ENCODE results near the gene EYS. TPM values are rescaled to one million over a fixed set of nuclear protein-coding genes. Genes with fewer than 3 reads are reported as not detected.

EYS gene
- total and polyA plus RNA-seq, 5 donors from 2014 or later, result 0.03 to 0.09 (median 0.05) TPM; not detected in 1

DNA sequence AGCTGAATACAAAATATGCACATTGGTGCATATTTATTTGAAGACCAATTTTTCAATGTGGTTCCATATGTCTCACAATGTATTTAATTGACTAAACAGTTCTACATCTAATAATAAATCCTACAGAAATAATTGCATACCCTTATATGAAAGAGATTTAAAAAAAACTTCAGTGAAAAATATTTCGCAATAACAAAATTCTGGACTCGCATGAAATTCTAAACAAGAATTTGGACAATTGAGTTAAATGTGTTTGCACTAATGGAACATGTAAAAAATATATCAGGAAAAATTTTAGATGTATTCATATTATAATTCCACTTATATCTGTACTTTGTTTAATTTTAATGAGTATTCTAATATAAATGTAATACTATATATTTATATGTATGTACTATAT, 1003.1 kb downstream of the EYS start:
- Mint-ChIP-seq H3K4me3 (no peak overlapping the region), H3K9me3 (peaks cover 2 to 18% (median 9%) of the 10 kb centered on the region in 7 donors), H3K27ac (no peak overlapping the region), H3K4me1 (no peaks in the 10 kb centered on the region), H3K36me3 (no peaks in the 10 kb centered on the region), H3K27me3 (no peaks in the 10 kb centered on the region)
- Histone ChIP-seq H3K27me3 (ENCODE audit: control insufficient read depth, insufficient read depth, low read length) (no peaks in the 10 kb centered on the region), H3K36me3 (ENCODE audit: control insufficient read depth, insufficient read depth, low read length) (no peaks in the 10 kb centered on the region), H3K4me1 (ENCODE audit: control insufficient read depth, insufficient read depth, low read length, poor library complexity, severe bottlenecking) (no peaks in the 10 kb centered on the region), H3K9me3 (ENCODE audit: control insufficient read depth in 2 of 2, low read length in 2 of 2) (no peaks in the 10 kb centered on the region), H3K4me3 (ENCODE audit: low read depth, low read length) (no peak overlapping the region), H3K27ac (ENCODE audit: insufficient read depth, low read length, poor library complexity, severe bottlenecking) (no peak overlapping the region)
- no peak for ATAC-seq (ENCODE audit: low read depth in 2 of 2)
- no peak for DNase-seq

DNA sequence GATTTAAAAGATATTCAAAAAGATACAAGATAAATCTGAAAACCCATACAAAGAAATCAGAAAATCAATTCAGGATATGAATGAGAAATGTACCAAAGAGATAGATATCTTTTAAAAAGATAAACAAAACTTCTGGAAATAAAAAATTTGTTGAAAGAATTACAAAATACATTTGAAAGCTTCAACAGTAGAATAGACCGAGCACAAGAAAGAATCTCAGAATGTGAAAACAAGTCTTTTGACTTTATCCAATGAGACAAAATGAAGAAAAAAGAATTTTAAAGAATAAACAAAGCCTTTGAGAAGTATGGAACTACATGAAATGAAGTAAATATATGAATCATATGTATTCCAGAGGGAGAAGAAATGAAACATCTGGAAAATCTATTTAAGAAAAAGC, 1011.0 kb downstream of the EYS start:
- no peaks in the 10 kb centered on the region for H3K27me3 Mint-ChIP-seq

DNA sequence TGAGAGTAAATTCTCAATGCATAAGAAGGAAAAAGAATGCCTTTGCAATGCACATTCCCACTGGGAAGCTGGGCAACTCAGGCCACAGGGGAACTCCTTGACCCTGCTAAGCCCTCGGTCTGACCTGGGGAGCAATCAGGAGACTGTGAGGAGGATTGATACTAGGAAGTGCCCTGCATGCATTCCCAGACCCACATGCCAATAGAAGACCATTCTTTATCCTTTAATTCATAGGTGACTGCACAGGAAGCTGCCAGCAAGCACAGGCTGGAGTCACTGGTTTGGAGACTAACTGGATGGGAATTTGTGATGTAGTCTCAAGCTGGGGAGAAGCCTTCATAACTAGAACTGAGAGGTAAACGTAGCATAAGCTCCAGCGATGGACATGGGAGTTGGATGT, 1012.7 kb downstream of the EYS start:
- Histone ChIP-seq H3K27me3 (ENCODE audit: control insufficient read depth, insufficient read depth, low read length) (no peaks in the 10 kb centered on the region), H3K27ac (ENCODE audit: insufficient read depth, low read length, poor library complexity, severe bottlenecking) (no peak overlapping the region), H3K4me1 (ENCODE audit: control insufficient read depth, insufficient read depth, low read length, poor library complexity, severe bottlenecking) (no peaks in the 10 kb centered on the region), H3K4me3 (ENCODE audit: low read depth, low read length) (no peak overlapping the region), H3K36me3 (ENCODE audit: control insufficient read depth, insufficient read depth, low read length) (no peaks in the 10 kb centered on the region), H3K9me3 (ENCODE audit: control insufficient read depth in 2 of 2, low read length in 2 of 2) (peaks cover 0 to 4% of the 10 kb centered on the region in 2 experiments)
- peaks cover 1 to 41% (median 9%) of the 10 kb centered on the region in 7 donors for H3K9me3 Mint-ChIP-seq
- H3K4me3 Mint-ChIP-seq, result no peak overlapping the region
- no peak for DNase-seq
- no peak for ATAC-seq (ENCODE audit: low read depth in 2 of 2)
- no peak overlapping the region for H3K27ac Mint-ChIP-seq
- no peaks in the 10 kb centered on the region for H3K27me3 Mint-ChIP-seq
- no peaks in the 10 kb centered on the region for H3K36me3 Mint-ChIP-seq
- no peaks in the 10 kb centered on the region for H3K4me1 Mint-ChIP-seq

More for the DNA sequence above, 1011.0 kb downstream of the EYS start:
- Mint-ChIP-seq H3K27ac (no peak overlapping the region), H3K4me1 (no peaks in the 10 kb centered on the region), H3K4me3 (no peak overlapping the region), H3K36me3 (no peaks in the 10 kb centered on the region), H3K9me3 (peaks cover 2 to 32% (median 12%) of the 10 kb centered on the region in 7 donors)
- ATAC-seq (ENCODE audit: low read depth in 2 of 2), result no peak
- DNase-seq, result no peak
- Histone ChIP-seq H3K4me1 (ENCODE audit: control insufficient read depth, insufficient read depth, low read length, poor library complexity, severe bottlenecking) (no peaks in the 10 kb centered on the region), H3K27ac (ENCODE audit: insufficient read depth, low read length, poor library complexity, severe bottlenecking) (no peak overlapping the region), H3K4me3 (ENCODE audit: low read depth, low read length) (no peak overlapping the region), H3K27me3 (ENCODE audit: control insufficient read depth, insufficient read depth, low read length) (no peaks in the 10 kb centered on the region), H3K36me3 (ENCODE audit: control insufficient read depth, insufficient read depth, low read length) (no peaks in the 10 kb centered on the region), H3K9me3 (ENCODE audit: control insufficient read depth in 2 of 2, low read length in 2 of 2) (peaks cover 0 to 4% of the 10 kb centered on the region in 2 experiments)

DNA sequence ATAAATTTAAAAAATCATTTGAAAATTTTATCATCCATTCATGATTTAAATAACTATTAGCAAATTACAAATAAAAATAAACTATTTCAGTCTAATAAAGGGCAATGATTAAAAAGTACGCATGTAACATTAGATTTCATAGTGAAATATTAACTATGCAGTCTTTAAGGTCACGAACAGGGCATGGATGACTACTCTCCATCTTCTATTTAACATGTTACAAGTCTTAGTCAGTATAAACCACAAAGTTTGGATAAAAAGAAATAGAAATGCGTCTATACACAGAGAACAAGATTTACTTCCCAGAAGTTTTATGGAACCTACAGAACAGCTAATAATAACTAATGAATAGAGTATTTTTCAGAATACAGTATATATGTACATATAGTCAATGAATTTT, 1016.0 kb downstream of the EYS start:
- no peaks in the 10 kb centered on the region for H3K27me3 Mint-ChIP-seq
- ATAC-seq (ENCODE audit: low read depth in 2 of 2) (no peak), DNase-seq (no peak)
- H3K36me3 Mint-ChIP-seq, result no peaks in the 10 kb centered on the region
- H3K4me3 Mint-ChIP-seq, result no peak overlapping the region
- no peaks in the 10 kb centered on the region for H3K4me1 Mint-ChIP-seq
- Histone ChIP-seq H3K4me1 (ENCODE audit: control insufficient read depth, insufficient read depth, low read length, poor library complexity, severe bottlenecking) (no peaks in the 10 kb centered on the region), H3K27me3 (ENCODE audit: control insufficient read depth, insufficient read depth, low read length) (no peaks in the 10 kb centered on the region), H3K4me3 (ENCODE audit: low read depth, low read length) (no peak overlapping the region), H3K27ac (ENCODE audit: insufficient read depth, low read length, poor library complexity, severe bottlenecking) (no peak overlapping the region), H3K9me3 (ENCODE audit: control insufficient read depth in 2 of 2, low read length in 2 of 2) (peaks cover 0 to 4% of the 10 kb centered on the region in 2 experiments), H3K36me3 (ENCODE audit: control insufficient read depth, insufficient read depth, low read length) (no peaks in the 10 kb centered on the region)
- H3K27ac Mint-ChIP-seq, result no peak overlapping the region
- H3K9me3 Mint-ChIP-seq, result peaks cover 2 to 26% (median 10%) of the 10 kb centered on the region in 7 donors

DNA sequence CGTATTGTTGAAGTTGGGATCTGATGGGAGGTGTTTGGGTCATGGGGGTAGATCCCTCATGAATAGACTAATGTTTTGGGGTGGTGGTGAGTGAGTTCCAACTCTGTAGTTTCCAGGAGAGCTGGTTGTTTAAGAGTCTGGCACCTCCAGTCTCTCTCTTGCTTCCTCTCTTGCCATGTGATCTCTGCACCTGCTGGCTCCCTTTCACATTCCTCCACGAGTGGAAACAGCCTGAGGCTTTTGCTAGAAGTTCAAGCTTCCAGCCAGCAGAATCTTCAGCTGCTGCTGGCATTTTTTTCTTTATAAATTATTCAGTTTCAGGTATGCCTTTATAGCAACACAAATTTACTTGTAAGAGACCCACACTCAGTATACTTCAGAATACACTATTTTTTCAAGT, 1021.6 kb downstream of the EYS start:
- Histone ChIP-seq H3K36me3 (ENCODE audit: control insufficient read depth, insufficient read depth, low read length) (no peaks in the 10 kb centered on the region), H3K4me3 (ENCODE audit: low read depth, low read length) (no peak overlapping the region), H3K27me3 (ENCODE audit: control insufficient read depth, insufficient read depth, low read length) (no peaks in the 10 kb centered on the region), H3K9me3 (ENCODE audit: control insufficient read depth in 2 of 2, low read length in 2 of 2) (peaks cover 3 to 7% of the 10 kb centered on the region in 2 experiments), H3K27ac (ENCODE audit: insufficient read depth, low read length, poor library complexity, severe bottlenecking) (no peak overlapping the region), H3K4me1 (ENCODE audit: control insufficient read depth, insufficient read depth, low read length, poor library complexity, severe bottlenecking) (no peaks in the 10 kb centered on the region)
- H3K4me1 Mint-ChIP-seq, result no peaks in the 10 kb centered on the region
- H3K9me3 Mint-ChIP-seq, result peaks cover 2 to 28% (median 12%) of the 10 kb centered on the region in 7 donors
- no peak for ATAC-seq (ENCODE audit: low read depth in 2 of 2)
- no peak overlapping the region for H3K27ac Mint-ChIP-seq
- H3K4me3 Mint-ChIP-seq, result no peak overlapping the region
- H3K27me3 Mint-ChIP-seq, result no peaks in the 10 kb centered on the region
- no peak for DNase-seq
- H3K36me3 Mint-ChIP-seq, result no peaks in the 10 kb centered on the region

DNA sequence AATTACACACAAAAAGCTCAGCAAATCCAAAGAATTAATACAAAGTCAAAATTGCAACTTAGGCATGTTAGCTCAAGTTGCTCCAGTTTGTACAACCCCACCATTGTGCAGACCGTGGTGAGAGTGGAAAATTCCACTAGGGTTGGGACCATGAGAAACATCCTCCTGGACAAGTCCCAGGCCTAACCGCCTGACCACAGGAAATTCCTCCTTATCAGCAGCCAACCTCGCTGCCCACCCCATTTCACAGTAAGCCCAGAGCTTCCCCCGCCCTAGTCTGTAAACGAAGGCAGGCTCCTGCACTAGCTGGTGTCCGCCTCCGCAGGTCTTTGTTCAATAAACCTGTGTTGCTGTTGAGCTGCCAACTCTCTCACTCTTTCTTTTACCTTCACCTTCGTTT, 1023.3 kb downstream of the EYS start:
- H3K4me3 ChIP-seq (ENCODE audit: low read depth, low read length), result no peak overlapping the region
- DNase-seq (no peak), ATAC-seq (ENCODE audit: low read depth in 2 of 2) (no peak)
- no peaks in the 10 kb centered on the region for H3K36me3 ChIP-seq (ENCODE audit: control insufficient read depth, insufficient read depth, low read length)
- H3K9me3 Mint-ChIP-seq, result peaks cover 3 to 27% (median 11%) of the 10 kb centered on the region in 7 donors
- H3K27ac Mint-ChIP-seq, result no peak overlapping the region
- H3K4me1 Mint-ChIP-seq, result no peaks in the 10 kb centered on the region
- H3K4me3 Mint-ChIP-seq, result no peak overlapping the region
- no peaks in the 10 kb centered on the region for H3K4me1 ChIP-seq (ENCODE audit: control insufficient read depth, insufficient read depth, low read length, poor library complexity, severe bottlenecking)
- no peaks in the 10 kb centered on the region for H3K36me3 Mint-ChIP-seq
- peaks cover 3 to 10% of the 10 kb centered on the region in 2 experiments for H3K9me3 ChIP-seq (ENCODE audit: control insufficient read depth in 2 of 2, low read length in 2 of 2)
- H3K27me3 ChIP-seq (ENCODE audit: control insufficient read depth, insufficient read depth, low read length), result no peaks in the 10 kb centered on the region
- H3K27me3 Mint-ChIP-seq, result no peaks in the 10 kb centered on the region
- no peak overlapping the region for H3K27ac ChIP-seq (ENCODE audit: insufficient read depth, low read length, poor library complexity, severe bottlenecking)

- DNase-seq (no peak), ATAC-seq (ENCODE audit: low read depth in 2 of 2) (no peak)
- H3K4me1 Mint-ChIP-seq, result no peaks in the 10 kb centered on the region
- H3K9me3 Mint-ChIP-seq, result peaks cover 0 to 21% (median 6%) of the 10 kb centered on the region in 7 donors
- H3K4me1 ChIP-seq (ENCODE audit: control insufficient read depth, insufficient read depth, low read length, poor library complexity, severe bottlenecking), result no peaks in the 10 kb centered on the region
- H3K4me3 ChIP-seq (ENCODE audit: low read depth, low read length), result no peak overlapping the region
- no peaks in the 10 kb centered on the region for H3K36me3 Mint-ChIP-seq
- H3K27me3 Mint-ChIP-seq, result no peaks in the 10 kb centered on the region
- no peak overlapping the region for H3K27ac ChIP-seq (ENCODE audit: insufficient read depth, low read length, poor library complexity, severe bottlenecking)
- H3K9me3 ChIP-seq (ENCODE audit: control insufficient read depth in 2 of 2, low read length in 2 of 2), result peaks cover 3 to 10% of the 10 kb centered on the region in 2 experiments
- H3K4me3 Mint-ChIP-seq, result no peak overlapping the region
- no peak overlapping the region for H3K27ac Mint-ChIP-seq
- no peaks in the 10 kb centered on the region for H3K36me3 ChIP-seq (ENCODE audit: control insufficient read depth, insufficient read depth, low read length)
- H3K27me3 ChIP-seq (ENCODE audit: control insufficient read depth, insufficient read depth, low read length), result no peaks in the 10 kb centered on the region
Observed at GRCh38 chr6:64681416-64682160, 1025.4 kb downstream of the EYS start.

DNA sequence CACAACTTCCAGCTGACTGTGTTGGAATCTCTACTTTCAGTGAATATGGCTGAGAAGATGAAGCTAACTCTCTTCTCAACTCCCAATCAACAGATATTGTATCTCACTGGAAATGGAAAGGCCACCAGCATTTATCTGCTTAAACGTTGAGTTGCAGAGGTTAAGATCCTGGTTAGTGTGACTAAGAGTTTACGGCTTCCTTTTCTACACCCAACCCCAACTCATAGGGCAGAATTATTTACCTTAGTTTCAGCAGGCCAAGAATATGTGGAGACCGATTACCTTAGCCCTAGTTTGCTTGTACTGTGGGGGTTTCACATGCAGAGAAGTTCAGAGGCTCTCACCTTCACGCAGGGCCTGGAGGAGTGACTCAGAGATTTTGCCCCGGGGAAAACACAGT, 1026.6 kb downstream of the EYS start:
- DNase-seq, result no peak
- H3K27me3 Mint-ChIP-seq, result no peaks in the 10 kb centered on the region
- Histone ChIP-seq H3K27ac (ENCODE audit: insufficient read depth, low read length, poor library complexity, severe bottlenecking) (no peak overlapping the region), H3K4me1 (ENCODE audit: control insufficient read depth, insufficient read depth, low read length, poor library complexity, severe bottlenecking) (no peaks in the 10 kb centered on the region), H3K36me3 (ENCODE audit: control insufficient read depth, insufficient read depth, low read length) (no peaks in the 10 kb centered on the region), H3K4me3 (ENCODE audit: low read depth, low read length) (no peak overlapping the region), H3K9me3 (ENCODE audit: control insufficient read depth in 2 of 2, low read length in 2 of 2) (peaks cover 3 to 10% of the 10 kb centered on the region in 2 experiments), H3K27me3 (ENCODE audit: control insufficient read depth, insufficient read depth, low read length) (no peaks in the 10 kb centered on the region)
- H3K27ac Mint-ChIP-seq, result no peak overlapping the region
- no peaks in the 10 kb centered on the region for H3K4me1 Mint-ChIP-seq
- H3K4me3 Mint-ChIP-seq, result no peak overlapping the region
- H3K9me3 Mint-ChIP-seq, result peaks cover 0 to 23% (median 6%) of the 10 kb centered on the region in 7 donors
- no peak for ATAC-seq (ENCODE audit: low read depth in 2 of 2)
- no peaks in the 10 kb centered on the region for H3K36me3 Mint-ChIP-seq
